NCI-H345 (cell line): ENCODE results near the gene GJC2.

ENCODE experiments used
- DNase-seq: peaks from one replicate; lab custom pipeline; 2025; lab: John Stamatoyannopoulos, UW

The GJC2 gene

DNA sequence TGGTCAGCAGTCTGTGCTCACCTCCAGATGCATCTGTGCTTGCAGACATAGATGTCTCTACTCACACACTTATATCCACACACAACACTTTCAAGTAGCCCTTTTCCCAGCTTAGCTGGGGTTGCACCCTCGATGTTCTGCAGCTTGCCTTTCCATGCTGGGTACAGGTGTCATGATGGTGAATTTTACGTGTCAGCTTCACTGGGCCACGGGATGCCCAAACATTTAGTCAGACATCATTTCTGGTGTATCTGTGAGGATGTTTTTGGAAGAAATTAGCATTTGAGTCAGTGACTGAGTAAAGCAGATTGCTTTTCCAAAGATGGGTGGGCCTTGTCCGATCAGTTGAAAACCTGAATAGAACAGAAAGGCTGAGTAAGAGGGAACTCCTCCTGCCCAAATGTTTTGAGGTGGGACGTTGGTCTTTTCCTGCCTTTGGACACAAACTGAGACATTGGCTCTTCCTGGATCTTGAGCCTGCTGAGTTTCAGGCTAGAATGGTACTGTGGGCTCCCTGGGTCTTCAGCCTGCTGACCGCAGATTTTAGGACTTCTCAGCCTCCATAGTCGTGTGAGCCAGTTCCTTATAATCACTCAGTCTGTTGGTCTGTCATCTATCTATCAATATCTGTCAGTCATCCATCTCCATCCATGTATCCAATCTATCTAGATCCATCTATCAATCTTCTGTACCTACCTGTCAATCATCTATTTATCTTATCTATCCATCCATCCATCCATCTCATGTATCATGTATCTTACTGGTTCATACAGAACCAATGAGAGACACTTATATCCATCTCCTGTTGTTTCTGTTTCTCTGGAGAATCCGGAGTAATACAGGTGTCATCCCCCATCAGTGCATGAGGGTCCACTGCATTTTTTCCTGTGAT lies 45.4 kb downstream of the GJC2 start:
- no peak for DNase-seq

DNA sequence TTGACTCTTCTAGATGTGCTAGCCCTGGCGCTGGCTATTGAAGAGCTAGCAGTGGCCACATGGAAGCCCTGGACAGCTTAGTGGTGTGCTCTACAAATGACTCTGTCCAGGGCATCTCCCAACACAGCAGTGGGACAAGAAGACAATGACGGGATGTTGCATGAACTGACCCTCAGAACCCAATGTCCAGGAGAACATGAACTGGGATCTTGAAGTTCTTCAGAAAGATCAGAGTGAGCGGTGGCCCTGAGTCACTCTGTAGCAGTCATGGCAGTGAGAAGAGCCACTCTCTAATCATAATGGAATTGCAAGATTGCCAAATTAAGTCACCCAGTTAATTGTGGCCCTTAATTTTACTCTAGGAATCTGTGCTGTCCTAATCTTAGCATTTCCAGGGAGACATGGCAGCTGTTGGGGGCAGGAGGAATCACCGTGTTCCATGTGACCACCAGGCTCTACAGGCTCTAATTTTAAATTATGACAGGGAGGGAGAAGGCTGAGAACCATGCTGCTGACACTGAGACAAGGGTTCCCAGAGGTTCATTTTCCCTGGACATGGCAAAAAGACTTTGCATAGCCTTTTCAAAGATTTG lies 47.9 kb downstream of the GJC2 start:
- no peak for DNase-seq

DNA sequence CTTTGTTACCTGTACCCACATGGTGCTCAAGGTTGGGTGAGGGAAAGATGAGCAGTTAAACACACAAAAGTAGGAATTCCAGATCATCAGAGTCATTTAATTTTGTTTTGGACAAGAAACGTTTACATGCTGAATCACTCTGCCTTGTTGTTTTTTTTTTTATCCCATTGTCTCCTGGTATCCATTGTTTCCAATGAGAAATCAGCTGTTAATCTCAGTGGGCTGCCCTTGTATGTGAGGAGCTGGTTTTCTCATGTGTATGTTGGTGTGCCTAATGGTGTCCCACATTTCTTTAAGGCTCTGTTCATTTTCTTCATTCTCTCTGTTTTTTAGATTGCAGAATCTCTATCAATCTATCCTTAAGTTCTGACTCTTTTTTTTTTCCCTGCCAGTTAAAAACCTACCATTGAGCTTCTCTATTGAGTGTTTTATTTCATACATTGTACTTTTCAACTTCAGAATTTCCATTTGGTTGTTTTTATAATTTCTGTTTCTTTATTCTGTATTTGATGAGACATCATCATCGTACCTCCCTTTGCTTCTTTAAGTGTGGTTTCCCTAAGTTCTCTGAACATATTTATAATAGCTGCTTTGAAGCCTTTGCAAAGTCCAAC lies 49.4 kb downstream of the GJC2 start:
- no peak for DNase-seq

DNA sequence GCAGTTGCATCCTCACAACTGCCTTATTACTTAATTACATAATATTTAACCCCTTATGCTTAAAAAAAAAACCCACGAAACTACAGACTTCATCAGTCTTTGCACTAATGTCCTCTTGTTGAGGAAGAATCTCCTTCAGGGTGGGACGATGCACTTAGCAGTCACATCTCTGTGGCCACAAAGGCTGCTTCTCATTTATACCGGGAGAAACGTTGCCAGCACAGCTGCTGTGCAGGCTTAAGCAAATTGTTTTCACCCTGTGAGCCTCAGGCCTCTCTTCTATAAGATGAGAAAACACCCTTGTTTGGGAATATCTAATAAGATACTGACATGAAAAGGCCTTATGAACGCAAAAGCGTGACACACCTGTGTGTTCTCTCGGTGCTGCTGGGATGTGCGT lies 55.2 kb downstream of the GJC2 start:
- DNase-seq: peak; percentile 16

DNA sequence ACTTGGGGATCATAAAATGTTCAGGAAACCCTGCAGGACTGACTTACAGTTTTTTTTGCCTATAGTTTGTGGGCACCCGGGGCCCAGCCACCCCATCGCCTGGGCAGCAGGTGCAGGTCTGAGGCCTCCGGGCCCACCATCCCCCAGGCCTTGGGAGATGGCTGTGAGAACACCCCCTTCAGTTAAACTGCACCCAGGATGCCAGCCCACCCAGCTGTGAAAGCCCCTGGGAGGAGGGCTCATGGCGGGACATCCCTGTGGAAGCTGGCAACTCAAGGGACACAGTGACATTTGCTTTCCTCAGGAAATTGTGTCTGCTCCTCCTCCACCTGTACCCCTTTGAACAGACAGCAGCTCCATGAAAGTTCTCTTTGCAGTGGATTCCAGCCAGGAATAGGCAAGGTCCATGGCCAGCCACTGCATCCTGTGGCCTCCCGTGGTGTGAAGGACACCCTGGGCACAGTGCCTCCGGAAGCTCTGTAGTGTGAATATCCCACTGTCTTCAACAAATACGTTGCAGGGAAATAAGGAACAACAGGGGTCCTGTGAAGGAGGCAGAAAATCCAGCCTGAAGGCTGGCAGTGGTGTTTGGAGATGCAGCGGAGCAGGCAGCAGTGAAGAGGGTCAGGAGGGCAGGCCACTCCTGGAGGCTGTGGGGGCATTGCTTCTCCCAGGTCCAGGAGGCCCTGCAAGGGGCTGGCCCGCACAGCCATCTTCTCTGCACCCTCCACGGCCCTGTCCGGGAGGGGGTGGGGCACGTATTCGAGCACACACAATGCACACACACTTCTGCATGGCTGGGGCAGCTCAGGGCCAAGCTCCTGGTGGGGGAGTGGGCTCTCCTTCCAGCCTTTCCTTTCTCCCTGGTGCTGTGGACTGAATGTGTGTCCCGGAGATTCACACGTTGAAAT lies 56.1 kb downstream of the GJC2 start:
- DNase-seq: peak; percentile 45

DNA sequence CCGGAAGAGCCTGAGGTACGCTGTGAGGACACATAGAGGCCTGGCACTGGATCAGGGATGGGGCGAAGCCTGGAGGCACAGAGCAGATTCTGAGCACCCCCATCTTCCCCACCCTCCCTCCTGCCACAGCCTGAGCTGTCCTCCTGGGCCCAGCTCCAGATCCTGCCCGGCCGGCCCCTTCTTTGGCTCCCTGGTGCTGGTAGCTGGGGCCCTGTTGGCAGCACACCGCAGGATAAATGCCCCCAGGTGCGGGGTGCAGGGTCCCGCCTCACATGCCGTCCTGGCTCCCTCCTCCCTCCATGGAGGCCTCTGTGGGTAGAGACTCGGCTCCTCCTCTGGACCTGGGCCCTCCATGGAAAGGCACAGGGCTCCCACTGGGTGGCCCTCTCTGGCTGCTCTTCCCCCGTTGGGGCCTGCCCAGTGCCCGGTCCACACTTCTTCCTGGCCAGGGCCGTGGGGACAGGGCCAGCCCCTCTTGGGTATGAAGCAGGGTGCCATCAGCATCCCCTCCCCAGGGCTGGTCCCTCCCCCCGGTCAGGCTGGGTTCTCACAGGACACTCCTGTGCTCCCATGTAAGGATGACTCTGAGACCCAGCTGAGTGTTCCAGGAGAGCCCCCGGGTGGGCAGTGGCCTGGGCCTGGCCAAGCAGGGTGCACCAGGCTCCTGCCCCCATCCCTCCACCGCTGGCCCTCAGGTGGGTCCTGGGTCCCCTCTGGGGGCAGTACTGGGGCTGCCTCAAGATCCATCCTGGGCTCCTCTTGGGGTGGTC lies 57.0 kb downstream of the GJC2 start:
- no peak for DNase-seq

DNA sequence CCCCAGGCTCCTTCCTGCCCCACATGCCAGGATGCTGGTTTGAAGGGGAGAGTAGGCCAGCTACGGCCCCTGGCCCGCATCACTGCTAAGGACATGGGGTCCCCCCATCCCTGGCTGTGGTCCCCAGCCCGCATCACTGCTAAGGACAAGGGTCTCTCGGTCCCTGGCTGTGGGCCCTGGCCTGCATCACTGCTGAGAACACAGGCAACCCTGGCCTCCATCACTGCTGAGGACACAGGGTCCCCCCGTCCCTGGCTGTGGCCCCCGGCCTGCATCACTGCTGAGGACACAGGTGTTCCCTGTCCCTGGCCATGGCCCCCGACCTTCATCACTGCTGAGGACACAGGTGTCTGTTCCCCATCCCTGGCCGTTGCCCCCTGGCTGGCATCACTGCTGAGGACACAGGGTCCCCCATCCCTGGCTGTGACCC lies 57.7 kb downstream of the GJC2 start:
- DNase-seq: no peak

DNA sequence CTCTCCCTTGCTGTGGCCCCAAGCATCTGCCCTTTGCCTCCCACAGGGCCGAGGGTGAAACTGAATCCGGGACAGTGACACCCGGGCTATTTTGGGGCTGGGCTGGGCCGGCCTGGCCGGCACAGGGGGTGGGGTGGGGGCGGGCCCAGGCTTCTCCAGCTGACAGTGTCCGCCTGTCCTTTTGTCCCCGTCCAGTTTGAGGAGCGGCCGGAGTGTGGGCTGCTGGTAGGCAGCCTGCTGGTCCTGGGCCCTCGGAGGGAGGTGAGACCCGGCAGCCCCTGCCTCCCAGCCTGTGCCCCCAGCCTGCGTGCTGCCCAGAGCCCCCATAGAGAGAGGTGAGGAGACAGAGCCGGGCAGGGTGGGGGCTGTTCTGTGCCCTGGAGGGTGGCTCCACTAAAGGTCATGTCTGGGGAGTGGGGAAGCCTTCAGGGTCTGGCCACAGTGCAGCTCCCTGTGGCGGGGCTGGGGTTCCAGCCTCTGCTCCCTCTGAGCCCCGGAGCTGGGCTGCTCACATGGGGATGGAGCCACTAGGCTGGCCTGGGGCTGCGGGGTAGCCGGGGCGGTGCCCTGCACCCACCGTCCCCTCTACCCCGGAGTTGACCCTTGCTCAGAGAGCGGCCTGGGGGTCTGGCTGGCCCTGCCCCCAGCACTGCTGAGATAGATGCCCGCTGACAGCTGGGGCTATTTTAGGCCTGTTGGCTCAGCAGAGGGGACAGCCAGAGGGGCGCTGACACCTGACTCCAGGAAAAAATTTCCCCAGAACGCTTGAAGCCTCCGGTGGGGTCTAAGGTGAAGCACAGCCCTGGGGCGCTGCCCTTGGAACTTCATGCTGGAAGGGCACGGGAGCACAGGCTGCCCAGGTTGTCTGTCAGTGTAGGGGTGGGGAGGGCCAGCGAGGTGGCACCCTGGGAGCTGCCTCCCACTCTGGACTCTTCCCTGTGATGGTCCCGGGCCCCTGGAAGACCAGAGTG lies 58.4 kb downstream of the GJC2 start, which contains the start of gene OBSCN:
Gene OBSCN, plus strand, starts transcription at position 194 of the 971 bp plus-strand sequence. CDS start 3,740 bp downstream, outside the sequence.
- no peak for DNase-seq

DNA sequence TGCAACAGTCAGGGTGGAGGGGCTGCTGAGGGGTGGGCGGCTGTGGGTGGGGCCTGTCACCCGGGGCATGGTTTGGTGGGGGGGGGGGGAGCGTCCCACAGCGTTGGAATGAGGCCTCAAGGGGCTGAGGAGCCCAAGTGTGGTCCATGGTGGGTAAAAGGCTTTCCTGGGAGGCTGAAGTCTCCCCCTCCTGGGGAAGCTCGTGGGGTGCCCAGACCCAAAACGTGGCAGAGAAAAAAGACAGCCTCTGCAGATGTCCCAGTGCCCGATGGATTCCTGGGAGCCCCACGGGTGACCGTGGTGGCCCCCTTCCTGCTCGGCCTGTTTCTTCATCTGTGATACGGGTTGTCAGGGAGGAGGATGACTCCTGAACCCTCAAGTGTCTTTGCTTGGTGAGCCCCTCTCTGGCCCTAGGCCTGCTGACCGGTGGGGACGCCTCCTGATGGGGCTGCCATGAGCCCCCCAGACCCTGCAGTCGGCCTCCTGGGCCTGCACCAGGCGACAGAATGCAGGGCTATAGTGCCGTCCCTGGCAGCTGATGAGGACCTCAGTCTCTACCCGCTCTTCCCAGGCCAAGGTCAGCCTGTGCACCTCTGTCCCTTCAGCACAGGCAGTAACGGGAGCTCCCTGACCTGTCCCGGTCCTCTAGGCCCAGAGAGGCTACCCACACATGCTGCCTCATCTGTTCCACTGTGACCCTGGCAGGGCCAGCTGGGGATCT lies 59.3 kb downstream of the GJC2 start:
- DNase-seq: no peak
